ENCODE data around the gene CELSR1. TPM values are rescaled to one million over a fixed set of nuclear protein-coding genes. Genes with fewer than 3 reads are reported as not detected.

CELSR1 gene
- total RNA-seq, 1 experiment from 2014 or later, result 22.6 TPM

GRCh38 chr22:46387748-46388147 lies 149.7 kb downstream of the CELSR1 start:
- no peaks in the 10 kb centered on the region for H3K79me1 ChIP-seq (ENCODE audit: insufficient read depth, low read depth, low read length, poor library complexity, severe bottlenecking)
- no peak overlapping the region for H3K18ac ChIP-seq (ENCODE audit: insufficient read length, low read depth, low read length)
- no peak for DNase-seq
- no peaks in the 10 kb centered on the region for H3K23me2 ChIP-seq (ENCODE audit: insufficient read length, low read depth, low read length, poor library complexity, severe bottlenecking)
- Mint-ChIP-seq H3K36me3 (ENCODE audit: insufficient read depth in 1 of 3, low read depth in 3 of 3) (peaks cover 0 to 16% (median 11%) of the 10 kb centered on the region in 3 experiments; a peak in 4 of 7 replicates), H3K4me3 (no peak overlapping the region), H3K27me3 (ENCODE audit: low read depth) (no peaks in the 10 kb centered on the region), H3K4me1 (peaks cover 2 to 6% of the 10 kb centered on the region in 2 experiments; a peak in 3 of 4 replicates), H3K9me3 (no peaks in the 10 kb centered on the region; a peak in 1 of 5 replicates), H3K27ac (no peak overlapping the region)
- H3K9me3 ChIP-seq (ENCODE audit: control insufficient read depth, low read depth, low read length), result no peaks in the 10 kb centered on the region
- H4K8ac ChIP-seq (replicated peaks; ENCODE audit: insufficient read length, low read depth, low read length), result no peak overlapping the region
- no peak overlapping the region for H2BK5ac ChIP-seq (ENCODE audit: insufficient read length, low read length)
- H3K9ac ChIP-seq (ENCODE audit: extremely low read depth, insufficient read length, low read length), result no peak overlapping the region
- no peaks in the 10 kb centered on the region for H4K20me1 ChIP-seq (ENCODE audit: control insufficient read depth, insufficient read depth, insufficient read length)
- H2AK5ac ChIP-seq (ENCODE audit: insufficient read length, low read length), result no peak overlapping the region
- no peak overlapping the region for H3K4me2 ChIP-seq (ENCODE audit: insufficient read depth, insufficient read length, low read length)
- H4K91ac ChIP-seq (ENCODE audit: insufficient read length, low read depth, low read length), result no peak overlapping the region
- H3K23ac ChIP-seq (ENCODE audit: insufficient read length, low read depth, low read length), result no peak overlapping the region
- TF ChIP-seq CTCF (conservative IDR thresholded peaks at IDR 0.05), result no peak
- no peak overlapping the region for H2BK120ac ChIP-seq (ENCODE audit: low read depth, low read length, poor library complexity, severe bottlenecking)
- H3K27me3 ChIP-seq (ENCODE audit: insufficient read depth, low read length), result no peaks in the 10 kb centered on the region
- H3K4ac ChIP-seq (ENCODE audit: low read depth, low read length), result no peak overlapping the region
- no peaks in the 10 kb centered on the region for H3K4me1 ChIP-seq (ENCODE audit: insufficient read depth, low read length)
- H2BK20ac ChIP-seq (ENCODE audit: low read depth, low read length, poor library complexity, severe bottlenecking), result no peak overlapping the region
- H3K56ac ChIP-seq (ENCODE audit: insufficient read length, low read depth, low read length), result no peak overlapping the region
- H2BK12ac ChIP-seq (ENCODE audit: insufficient read length, low read depth, low read length), result no peak overlapping the region
- no peak overlapping the region for H2AFZ ChIP-seq (ENCODE audit: low read length)
- no peak overlapping the region for H3K14ac ChIP-seq (ENCODE audit: insufficient read depth, low read length)
- H2BK15ac ChIP-seq (ENCODE audit: low read depth, low read length), result no peak overlapping the region
- H4K5ac ChIP-seq (ENCODE audit: insufficient read length, low read depth, low read length), result no peak overlapping the region
- H3K27ac ChIP-seq (ENCODE audit: insufficient read length, low read depth, low read length), result no peak overlapping the region
- H3T11ph ChIP-seq (ENCODE audit: low read length), result no peak overlapping the region
- no peaks in the 10 kb centered on the region for H3K79me2 ChIP-seq (ENCODE audit: insufficient read depth, low read length)
- no CpG with 5 or more reads among the region's 11 CpGs for WGBS (ENCODE audit: extremely low coverage, insufficient read length, low lambda C conversion rate)

Data from H9 (cell line).